Putamen (tissue), 1 donor: ENCODE data around the gene CSNK1G3.
A peak's percentile ranks its signal among the peaks of the same experiment; 100 is the strongest.
"Not testable (repeated sequence)": the region's sequence is repeated elsewhere in the genome, so short reads cannot be mapped to it uniquely, and the experiment has no call there.

Experiments used
- DNase-seq: peaks from one replicate; pipeline ENCODE4 v3.0.0-alpha.2; 2016; ENCODE audit warnings: low spot score

The CSNK1G3 gene

GRCh38 chr5:123511648-123512605 is at the start of gene CSNK1G3:
Gene CSNK1G3 (plus strand): TSS chr5:123512177. CDS start chr5:123545664, 33,487 bp downstream.
- DNase-seq, result peak; percentile 96

GRCh38 chr5:123466839-123467238 is 45.1 kb upstream of the CSNK1G3 start:
- not testable (repeated sequence) for DNase-seq

GRCh38 chr5:123471385-123471784 is 40.6 kb upstream of the CSNK1G3 start:
- no peak for DNase-seq

- no peak for DNase-seq
These were observed 39.6 kb upstream of the CSNK1G3 start for GRCh38 chr5:123472150-123472924.

DNA sequence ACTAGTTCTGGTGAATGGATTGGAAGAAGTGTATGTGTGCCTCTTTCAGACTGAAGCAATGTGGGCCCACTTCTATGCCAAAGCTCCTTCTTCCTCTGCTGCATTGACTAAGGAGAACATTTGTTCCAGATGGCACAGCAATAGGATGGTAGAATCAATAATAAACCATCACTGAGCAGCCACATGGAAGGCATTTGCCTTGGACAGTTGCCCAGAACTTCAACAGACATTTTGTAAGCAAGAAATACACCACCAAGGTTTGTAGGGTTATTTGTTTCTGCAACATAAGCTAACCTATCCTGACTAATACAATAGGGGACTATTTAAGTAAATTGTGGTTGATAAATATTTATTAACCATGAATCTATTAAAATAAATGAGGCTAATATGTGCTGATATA is 37.7 kb upstream of the CSNK1G3 start:
- no peak for DNase-seq

DNA sequence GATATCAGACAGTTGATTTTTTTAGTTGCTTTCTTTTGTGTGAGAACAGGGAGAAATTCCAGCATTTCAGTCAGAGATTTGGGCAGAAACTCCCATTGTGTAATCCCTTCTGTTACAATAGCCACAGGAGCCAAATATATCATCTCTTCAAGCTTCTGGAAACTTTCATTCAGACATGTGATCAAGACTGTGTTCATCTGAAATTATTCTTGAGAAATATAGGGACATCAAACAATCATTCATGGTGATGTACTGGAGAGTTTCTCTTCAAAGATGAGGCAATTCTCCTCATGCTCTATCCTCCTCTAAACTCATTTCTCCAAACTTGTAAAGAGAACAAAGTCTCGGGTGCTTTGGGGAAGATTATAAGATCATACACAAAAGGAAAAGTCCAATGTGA is 35.2 kb upstream of the CSNK1G3 start:
- no peak for DNase-seq

DNA sequence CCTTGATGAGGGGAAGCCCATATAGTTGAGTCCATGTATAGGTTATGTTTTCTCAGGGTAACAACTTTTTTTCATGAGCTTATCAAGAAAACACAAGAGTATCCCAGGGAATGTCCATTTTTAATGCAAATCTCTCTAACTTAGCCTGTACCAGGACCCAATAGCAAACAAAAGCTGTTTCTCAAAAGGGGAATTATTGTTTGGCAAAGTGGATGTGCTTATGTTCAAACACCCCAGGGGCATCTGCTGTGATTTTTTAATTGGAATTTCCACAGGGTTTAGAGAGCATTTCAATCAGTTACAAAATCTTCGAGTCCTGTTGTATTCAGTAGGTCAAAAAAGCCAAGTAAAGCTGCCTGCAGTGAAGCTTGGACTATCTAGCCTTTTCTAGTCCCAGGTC is 33.4 kb upstream of the CSNK1G3 start:
- no peak for DNase-seq

- no peak for DNase-seq
These were observed 29.7 kb upstream of the CSNK1G3 start for GRCh38 chr5:123482258-123482657.

DNA sequence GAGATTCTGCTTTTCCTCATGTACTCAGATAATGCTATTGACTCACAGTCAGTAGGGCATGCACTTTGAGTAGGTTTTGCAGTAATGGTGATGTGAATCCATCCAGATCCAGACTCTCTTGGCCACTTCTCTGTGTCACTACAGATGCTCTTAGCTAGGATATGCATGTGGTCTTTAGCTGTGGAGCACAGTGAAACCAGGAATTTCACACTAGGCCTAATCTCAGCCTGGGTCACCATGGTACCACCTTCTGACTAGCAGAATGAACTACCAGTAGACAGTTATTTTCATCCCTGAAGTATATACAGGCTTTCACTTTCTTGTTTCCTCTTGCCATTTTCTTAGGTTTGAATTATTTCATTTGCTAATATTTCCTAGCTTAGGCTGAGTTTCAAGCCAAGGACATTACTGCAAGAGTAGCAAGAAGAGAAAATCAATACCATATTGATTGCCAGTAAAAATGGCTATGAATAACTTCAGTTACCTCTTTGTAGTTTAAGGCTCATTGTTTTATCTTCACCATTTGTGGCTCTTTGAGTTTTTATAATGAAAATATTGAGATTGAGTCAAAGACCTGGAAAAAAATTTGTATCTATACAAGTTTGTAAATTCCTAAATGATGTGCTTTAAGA is 28.4 kb upstream of the CSNK1G3 start:
- DNase-seq, result no peak

DNA sequence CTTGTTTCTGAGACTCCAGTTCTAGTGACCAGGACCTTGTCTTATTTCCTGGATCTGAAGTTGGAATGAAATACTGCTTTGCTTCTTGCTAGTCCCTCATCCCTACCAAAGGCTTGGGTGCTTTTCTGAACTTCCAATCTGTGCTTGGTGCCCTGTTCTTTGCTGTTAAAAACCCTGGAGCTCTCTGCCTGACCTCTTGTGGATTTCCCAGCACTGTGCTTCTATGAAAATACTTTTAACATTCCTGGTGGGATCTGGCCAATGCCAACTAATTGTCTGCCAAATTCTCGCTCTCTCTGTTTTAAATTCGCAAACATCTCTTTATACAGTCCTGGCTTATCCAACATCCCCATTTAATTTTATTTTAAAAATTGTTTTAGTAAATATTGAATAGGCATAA is 26.7 kb upstream of the CSNK1G3 start:
- no peak for DNase-seq

GRCh38 chr5:123486951-123487655 is 24.9 kb upstream of the CSNK1G3 start:
- no peak for DNase-seq

GRCh38 chr5:123490974-123491373 is 21.0 kb upstream of the CSNK1G3 start:
- DNase-seq, result no peak

DNA sequence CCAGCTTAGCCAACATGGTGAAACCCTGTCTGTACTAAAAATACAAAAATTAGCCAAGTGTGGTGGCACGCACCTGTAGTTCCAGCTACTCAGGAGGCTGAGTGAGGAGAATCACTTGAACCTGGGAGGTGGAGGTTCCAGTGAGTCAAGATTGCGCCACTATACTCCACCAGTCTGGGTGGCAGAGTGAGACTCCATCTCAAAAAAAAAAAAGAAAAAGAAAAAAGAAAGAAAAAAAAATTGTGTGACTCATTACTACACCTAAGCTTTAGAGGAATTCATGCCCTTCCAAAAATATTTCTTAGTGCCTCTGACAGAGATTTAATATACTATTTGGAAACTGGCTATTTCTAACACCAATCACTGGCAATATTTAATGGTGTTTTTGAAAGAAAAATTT is 16.8 kb upstream of the CSNK1G3 start:
- DNase-seq, result not testable (repeated sequence)

DNA sequence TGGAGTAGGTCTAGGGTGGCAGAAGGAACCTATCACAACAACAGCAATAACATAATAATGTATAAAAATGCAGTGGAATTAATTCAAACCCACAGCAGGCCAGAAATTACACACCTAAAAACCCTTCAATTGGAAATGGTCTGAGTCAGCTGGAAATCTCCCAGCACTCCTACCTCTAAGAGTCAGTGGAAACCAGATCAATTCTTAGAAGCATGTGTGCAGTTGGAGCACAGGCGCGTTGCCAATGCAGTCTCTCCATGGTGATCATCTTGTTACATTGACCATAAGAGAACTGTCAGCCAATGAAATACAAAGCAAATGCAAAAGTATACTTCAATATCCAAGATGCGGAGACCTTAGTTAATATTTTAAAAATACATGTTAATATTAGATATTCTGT is 15.1 kb upstream of the CSNK1G3 start:
- no peak for DNase-seq

- no peak for DNase-seq
These were observed 11.5 kb upstream of the CSNK1G3 start for GRCh38 chr5:123500471-123500870.

DNA sequence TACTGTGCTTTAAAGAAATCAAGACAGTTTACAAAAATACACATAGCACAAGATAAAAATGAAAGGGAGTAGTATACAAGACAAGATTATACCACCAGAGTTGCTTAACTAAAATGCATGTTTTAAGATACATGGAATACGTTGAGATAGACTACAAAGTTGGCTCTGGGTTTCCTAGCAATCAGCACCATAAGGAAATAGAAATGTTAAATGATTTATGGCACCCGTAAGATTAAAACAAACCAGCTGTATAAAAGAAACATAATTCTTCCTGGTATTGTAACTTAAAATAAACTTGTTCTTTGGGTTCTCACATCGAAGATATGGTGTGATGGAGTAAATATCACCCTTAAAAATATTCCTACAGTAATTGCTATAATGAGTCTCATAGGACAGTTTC is 9.9 kb upstream of the CSNK1G3 start:
- DNase-seq, result no peak

- no peak for DNase-seq
These were observed 8.7 kb upstream of the CSNK1G3 start for GRCh38 chr5:123503299-123503698.

GRCh38 chr5:123505633-123506032 is 6.3 kb upstream of the CSNK1G3 start:
- DNase-seq, result no peak

DNA sequence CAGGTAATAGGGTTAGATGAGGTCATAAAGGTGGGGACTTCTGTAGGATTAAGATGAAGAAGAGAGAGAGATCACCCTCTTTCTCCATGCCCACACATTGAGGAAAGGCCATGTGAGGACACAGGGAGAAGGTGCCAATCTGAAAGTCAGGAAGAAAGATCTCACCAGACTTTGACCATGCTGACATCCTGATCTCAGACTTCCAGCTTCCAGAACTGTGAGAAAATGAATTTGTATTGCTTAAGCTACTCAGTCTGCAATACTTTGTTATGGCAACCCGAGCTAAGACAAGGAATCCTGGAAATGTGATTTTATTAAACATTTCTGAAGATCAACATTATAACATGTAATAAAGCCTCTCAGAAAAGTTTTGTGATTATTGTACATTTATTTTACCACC is 3.5 kb upstream of the CSNK1G3 start:
- DNase-seq, result no peak

DNA sequence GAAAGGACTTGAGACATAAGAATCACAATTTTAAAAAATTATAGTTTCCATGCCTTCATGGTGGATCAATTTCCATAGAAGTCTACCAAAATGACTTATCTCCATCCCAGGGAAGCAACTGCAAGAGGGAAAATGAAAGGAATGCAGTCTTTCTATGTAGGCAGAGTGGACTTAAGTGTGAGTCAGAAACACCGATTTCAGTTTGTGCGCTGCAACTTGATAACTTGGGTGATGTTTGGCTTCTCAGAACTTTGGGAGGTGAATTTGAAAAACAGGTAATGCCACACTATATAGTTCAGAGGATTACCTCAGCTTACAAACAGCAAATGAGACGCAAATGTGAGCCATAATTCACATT is 708 bp upstream of the CSNK1G3 start:
- no peak for DNase-seq

- peak; percentile 14 for DNase-seq
These were observed 859 bp downstream of the CSNK1G3 start for GRCh38 chr5:123512611-123513461.
